Hematopoietic multipotent progenitor cell treated with erythropoietin and hydrocortisone succinate and interleukin-3 and kit ligand, for 15 days (in vitro differentiated cells): ENCODE results near the gene RFFL.

ENCODE experiments used
- DNase-seq: peaks from one replicate; pipeline ENCODE4 v3.0.0-alpha.2; 2015; ENCODE audit warnings: low spot score

RFFL gene

GRCh38 chr17:35081638-35082037, 18.1 kb upstream of the RFFL start:
- no peak for DNase-seq

DNA sequence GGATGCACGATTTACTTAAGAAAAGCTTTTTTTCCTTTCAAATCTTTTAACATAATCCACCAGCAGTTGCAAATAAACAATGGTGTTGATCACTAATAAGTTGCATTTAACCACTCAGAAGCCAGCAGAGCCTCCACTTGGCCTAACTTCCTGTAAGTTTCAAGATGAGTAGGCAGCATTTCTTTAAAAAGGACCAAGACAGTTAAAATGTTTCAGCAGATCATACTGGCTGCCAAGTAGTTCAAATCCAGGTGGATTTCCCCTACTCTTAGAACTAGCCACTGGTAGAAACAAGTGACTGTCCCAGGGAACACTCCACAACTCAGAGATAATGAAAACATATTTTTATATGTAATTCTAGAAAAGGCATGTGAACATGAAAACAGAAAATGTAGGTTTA, 17.0 kb upstream of the RFFL start:
- DNase-seq: no peak

DNA sequence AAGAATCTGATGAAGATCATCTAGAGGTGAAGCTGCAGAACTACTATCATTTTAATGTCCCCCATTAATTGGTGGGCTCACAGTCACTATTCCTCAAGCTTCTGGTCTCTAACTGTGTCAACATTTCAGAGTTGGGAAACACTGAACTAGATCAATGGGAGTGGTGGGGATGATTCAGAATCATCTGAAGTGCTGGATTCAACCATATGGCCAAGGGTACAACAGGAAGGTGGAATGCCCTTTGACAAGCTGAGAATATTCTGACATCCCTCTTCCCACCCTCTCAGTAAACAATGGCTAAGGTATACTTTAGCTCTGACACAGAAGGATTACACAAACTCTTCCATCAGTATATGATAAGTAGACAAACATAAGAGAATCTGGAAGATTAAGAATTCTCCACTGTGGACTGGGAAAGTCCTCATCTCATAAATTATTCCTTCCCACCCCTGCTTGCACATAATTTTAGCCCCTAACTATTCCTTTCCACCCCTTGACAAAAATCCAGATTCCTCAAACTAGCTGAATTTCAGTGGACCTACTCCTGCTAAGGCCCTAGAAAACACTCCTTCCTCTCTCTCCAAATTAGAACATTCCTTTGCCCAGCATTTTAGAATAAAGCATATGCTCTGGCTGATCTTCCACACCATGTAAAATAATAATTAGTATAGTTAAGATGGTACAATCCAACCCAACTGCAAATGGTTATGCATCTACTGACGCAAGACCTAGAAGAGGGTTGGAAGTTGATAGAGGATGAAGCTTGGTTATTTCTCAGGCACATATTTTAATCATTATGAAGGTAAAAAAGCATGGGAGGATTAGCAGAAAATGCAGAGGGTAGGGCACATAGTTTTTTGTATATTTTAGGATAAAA, 16.3 kb upstream of the RFFL start:
- DNase-seq: no peak

DNA sequence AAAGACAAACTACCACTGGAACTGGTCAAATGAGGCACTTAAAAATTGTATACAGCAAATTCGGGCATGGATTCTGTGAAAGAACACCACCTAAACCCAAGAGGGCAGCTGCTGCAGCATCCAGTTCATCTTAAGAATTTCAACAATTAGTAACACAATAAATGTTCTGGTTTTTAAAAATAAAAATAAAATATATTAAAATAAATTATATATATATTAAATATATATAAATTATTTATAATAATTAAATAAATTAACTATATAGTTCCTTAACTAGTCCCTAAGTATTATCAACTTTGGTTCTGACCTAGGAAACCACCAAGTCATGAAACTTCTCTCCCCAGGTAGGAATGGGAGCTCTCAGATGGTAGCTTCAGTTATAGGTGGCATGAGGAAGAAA, 13.4 kb upstream of the RFFL start:
- no peak for DNase-seq

DNA sequence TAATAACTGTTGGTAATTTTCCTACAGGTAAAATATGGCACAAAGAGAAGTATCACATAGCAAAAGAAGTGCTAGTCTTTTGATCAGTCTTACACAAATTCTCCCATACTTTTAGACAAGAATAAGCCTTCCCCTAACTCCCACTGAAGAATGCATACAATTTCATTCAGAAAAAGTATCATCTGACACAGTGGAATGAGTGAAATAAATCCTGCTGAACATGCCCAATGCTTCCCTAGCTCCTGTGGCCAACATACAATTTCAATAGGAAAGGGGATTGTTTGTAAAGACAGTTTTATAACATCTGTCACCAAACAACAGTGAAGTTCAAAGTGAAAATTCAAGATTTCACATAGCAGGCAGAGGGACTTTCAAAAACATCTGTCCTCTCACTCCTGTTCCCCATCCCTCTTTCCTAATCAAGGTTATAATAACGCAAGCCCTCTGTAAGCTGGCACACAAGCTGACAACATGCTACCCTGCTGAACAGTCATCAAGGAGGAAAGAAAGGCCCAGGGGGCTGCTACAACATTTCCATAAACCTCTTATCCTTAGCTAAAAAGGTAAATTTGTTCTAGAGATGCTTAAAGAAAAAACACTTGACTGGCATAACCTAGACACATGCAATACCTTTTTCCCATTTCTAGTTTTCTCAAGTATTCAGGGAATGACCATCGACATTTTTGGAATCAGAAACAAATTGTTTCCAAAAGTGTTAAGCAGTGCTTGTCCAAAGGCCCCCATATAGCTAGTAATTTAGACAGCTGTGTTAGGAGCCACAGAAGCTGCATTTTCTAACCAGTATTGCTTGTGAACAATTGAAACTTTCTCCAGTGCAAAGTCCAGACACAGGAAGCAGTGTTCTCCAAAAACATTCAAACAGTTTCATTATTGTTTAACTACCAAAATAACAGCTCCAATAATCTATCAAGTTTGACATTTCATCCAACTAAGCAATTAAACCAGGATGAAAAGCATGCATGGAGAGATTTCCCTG, 11.5 kb upstream of the RFFL start:
- no peak for DNase-seq

DNA sequence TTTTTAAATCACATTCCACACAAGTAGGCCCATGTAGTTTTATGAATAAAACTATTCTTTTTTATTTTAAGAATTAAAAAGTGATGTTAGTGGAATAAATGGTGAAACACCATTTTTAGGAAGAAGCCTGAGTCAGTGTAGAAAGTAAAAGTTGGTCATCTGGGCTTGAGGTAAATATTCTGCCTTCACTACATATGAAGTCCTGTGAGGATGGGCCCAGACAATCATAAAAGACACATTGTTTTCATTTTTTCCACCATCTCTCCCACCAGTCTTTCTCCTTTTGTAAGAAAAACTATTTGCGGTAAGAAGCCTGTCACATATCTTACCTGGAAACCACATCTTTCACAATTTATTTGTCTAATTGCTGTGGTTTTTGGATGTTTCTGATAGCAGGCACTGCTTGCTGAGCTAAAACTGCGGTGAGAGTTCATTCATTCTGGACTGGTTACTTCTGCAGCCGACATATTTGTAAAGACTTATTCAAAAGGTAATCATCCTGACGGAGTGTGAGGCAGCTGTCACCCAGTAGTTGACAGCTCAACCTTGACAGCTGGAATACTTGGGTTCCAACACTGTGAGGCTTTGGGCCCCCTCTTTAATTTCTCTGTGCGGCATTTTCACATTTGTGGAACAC, 10.6 kb upstream of the RFFL start:
- DNase-seq: no peak

- DNase-seq: no peak
These were observed 9.8 kb upstream of the RFFL start for GRCh38 chr17:35073183-35073790.

DNA sequence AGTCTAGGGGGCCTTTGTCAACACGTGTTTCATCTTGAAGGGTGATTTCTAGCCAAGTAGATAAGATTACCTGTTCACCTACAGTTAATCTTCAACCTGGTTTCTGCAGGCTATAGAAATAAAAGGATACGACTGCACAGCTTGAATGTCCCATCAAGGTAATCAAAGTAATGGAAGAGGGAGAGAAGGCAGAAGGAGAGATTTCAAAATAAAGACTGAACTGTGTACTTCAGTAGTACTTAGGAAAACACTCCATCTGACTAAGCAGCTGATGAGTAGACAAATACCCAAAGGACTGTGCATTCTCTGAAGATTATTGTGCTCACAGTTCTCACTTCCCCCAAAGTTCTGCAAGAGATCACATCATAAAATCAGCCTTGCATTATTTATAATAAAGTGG, 5.8 kb upstream of the RFFL start:
- DNase-seq: no peak

- DNase-seq: no peak
These were observed 4.7 kb upstream of the RFFL start for GRCh38 chr17:35068249-35068648.

DNA sequence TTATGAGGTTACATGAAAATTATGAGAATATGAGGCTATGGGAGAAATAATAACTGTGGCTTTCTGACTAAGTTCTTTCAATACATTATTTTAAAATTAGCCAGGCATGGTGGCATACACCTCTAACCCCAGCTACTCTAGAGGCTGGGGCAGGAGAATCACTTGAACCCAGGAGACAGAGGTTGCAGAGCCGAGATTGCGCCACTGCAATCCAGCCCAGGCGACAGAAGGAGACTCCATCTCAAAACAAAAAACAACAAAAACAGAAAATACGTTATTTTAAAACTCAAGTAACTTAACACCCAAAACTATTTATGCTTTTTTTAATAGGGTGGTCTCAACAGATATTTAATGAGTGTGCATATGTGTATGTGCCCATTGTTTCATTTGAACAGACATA, 2.4 kb upstream of the RFFL start:
- DNase-seq: no peak

GRCh38 chr17:35064516-35065215, 1.2 kb upstream of the RFFL start:
- peak; percentile 82 for DNase-seq

GRCh38 chr17:35062308-35062707, 1.2 kb downstream of the RFFL start:
- peak; percentile 42 for DNase-seq

DNA sequence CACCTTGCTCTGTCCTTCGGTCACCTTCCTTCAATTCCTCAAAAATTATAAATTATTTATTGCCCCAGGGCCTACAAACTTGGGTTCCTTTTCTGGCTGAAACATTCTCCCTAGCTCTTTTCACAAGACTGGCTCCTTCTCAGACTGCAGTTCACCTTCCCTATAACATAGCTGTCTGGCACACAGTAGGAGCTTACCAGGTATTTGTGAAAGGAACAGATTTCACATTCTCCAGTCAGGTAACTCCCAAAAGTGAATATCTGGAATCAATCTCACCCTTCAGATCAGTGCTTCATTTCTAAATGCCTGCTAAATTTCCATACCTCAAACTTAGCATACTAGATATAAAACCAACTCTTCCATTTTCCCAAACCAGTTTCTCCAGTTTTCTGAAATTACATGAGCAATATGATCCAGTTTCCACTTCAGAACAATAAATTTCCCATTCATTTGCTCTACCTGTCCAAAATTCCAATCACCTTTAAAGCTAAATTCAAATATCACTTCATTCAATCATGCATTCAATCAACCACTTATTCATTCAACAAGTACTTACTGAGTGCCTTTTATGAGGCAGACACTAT, 6.1 kb downstream of the RFFL start:
- no peak for DNase-seq

DNA sequence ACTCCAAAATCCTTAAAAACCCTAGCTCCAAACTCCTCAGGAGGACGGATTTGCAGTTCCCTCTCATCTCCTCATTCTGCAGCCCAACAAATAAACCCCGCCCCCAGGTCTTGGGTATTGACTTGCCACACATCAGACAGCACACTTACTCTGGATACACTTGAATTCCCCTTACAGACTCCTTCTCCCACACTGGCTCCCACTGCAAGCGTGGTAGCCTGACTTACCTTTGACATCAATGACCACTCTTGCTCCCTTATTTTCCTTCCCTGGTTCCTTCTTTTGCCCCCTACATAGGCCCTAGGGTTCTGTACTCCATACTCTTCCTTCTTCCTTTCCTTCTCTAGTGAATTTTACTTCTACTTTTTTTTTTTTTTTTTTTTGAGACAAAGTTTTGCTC, 7.5 kb downstream of the RFFL start:
- DNase-seq: no peak

DNA sequence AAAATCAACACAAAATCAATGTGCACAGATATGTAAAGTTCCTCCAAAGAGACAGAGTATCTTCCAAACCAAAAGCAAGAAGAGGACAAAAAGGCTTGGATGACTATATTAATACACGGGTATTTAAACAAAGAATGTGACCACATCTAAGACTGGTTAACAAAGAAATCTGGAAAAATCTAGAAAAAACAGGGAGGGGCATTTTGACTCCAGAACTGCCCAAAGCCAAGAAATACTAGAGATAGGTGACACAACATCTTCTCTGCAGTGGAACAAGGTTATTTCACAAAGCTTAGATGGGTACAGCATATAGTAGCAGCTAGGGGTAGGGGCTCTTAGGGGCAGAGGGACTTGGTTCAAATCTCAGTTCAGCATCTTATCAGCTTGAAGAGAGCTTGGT, 10.3 kb downstream of the RFFL start:
- DNase-seq: no peak

DNA sequence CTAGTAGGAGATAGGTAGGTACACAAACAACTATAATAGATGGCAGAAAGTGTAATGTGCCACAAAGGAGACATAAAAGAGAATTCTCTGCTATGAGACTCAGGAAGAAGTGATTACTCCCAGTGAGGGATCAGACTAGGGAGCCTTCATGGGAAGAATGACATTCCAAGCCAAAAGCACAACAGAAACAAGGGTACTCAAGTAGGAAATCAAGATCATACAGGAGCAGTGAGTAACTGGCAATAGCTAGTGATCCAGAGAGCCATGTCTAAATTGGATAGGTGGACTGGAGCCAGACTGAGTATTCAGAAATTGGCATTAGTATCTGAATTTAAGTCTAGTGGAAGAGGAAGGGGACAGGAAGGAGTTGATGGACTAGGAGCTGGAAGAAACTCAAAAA, 10.7 kb downstream of the RFFL start:
- DNase-seq: no peak

DNA sequence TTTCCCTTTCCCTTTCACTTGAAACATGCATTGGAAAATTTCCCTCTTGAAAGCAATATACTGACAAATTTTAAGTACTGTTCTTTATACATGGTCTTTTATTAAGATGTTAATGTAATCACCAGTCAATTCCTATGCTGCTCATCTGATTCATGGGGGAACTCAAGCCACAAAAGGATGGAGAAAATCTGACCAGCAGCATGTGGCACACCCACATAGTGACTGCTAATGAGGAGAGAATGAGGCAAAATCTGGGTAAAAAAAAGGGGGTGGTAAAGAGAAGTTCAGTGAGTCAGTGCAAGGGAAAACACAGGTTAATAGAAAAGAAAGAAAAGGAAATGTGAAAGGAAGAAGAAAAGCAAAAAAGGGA, 11.3 kb downstream of the RFFL start:
- DNase-seq: no peak

DNA sequence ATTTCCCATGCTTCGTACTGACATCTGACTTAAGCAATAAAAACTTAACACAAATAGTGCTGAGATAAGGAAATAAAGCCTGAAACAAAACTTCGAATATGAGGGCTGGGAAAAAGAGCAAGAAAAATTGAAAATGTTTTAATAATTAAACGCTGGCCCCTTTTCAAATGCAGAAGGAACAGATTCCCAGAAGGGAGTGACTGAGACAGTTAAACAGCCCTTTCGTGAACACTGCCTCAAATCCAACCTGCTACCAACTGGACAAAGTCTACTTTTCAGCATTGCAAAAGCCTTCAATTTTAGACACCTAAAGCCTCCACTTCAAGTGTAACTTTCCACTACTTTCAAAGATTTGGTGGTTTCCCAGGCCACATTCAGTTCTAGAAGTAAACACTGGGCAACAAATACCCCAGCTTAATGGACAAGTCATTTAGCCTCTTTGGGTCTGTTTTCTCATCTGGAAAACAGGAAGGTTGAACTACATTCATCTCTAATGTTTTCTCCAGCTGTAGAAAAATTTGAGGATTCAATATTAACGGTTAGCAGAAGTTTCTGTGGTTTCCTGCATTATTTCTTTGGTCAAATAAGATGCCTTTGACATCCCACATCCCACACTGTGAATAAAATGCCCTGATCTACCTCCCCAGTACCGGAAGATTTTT, 11.8 kb downstream of the RFFL start:
- no peak for DNase-seq

DNA sequence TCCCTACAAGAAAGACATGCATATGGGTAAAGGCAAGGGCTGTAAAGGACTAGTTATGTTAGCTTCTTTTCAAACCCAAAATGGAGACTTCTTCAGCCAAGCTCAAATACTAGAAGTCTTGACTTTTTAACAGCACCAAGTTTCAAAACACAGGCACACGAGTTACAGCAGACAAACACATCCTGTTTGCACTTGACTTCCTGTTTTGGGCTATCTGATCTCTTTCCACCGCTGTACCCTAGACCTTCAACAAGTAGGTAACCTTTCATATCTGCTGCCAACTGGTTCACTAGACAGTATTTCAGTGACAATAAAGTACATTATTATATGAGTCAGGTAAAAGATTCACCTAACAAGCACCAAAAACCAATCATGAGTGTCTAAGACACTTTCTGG, 12.3 kb downstream of the RFFL start:
- DNase-seq: no peak

DNA sequence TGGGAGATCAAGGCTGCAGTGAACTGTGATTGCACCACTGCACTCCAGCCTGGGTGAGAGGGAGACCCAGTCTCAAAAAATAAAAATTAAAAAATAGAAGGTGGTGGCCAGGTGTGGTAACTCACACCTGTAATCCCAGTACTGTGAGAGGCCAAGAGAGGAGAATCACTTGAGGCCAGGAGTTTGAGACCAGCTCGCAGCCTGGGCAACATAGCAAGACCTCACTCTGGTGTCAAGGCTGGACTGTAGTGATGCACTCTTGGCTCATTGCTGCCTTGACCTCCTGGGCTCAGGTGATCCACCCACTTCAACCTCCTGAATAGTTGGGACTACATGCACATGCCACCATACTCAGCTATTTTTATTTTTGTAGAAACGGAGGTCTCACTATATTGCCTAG, 13.3 kb downstream of the RFFL start:
- no peak for DNase-seq
